B cell (primary cell): ENCODE results near the gene SMTNL2. TPM values are rescaled to one million over a fixed set of nuclear protein-coding genes. Genes with fewer than 3 reads are reported as not detected.

Experiments
- ATAC-seq: fragments of 200-7000 bp; cut with Tn5 transposase; one replicate; pipeline ENCODE4 v1.10.0; 2021; ENCODE audit warnings: low read depth, mild to moderate bottlenecking, moderate number of reproducible peaks, moderate library complexity
- CTCF ChIA-PET: fragments of 350-600 bp; sonication (Branson Sonifier 250); formaldehyde crosslinking; loops from one replicate; lab custom pipeline; 2021; ENCODE audit warnings: antibody characterized with exemption, inconsistent platforms; lab: Charles Lee
- POLR2A ChIA-PET: fragments of 350-600 bp; sonication (Branson Sonifier 250); formaldehyde crosslinking; loops from one replicate; lab custom pipeline; 2021; ENCODE audit warnings: antibody characterized with exemption; lab: Charles Lee
- DNase-seq: peaks from one replicate; pipeline ENCODE4 v3.0.0; 2013
- H2AFZ ChIP-seq: 2 replicates; pipeline ENCODE4 v1.6.1; 2012; ENCODE audit warnings: mild to moderate bottlenecking, low read depth, low read length; ENCODE audit not compliant: insufficient read depth, poor library complexity, severe bottlenecking
- H3K27ac ChIP-seq, 2 donors: 1 replicate in 1 of 2; 2 replicates in 1 of 2; pipeline ENCODE4 v1.5.1; 2012 to 2013; ENCODE audit warnings: low read length in 2 of 2, mild to moderate bottlenecking in 2 of 2, moderate library complexity in 1 of 2
- H3K27me3 ChIP-seq, 4 experiments: fragments of 200-600 bp in 1 of 4; sonication (generic) in 1 of 4; replicated peaks in 1 of 4; 1 replicate in 2 of 4; 2 replicates in 2 of 4; pipeline versions ENCODE4 v1.6.1 to v1.7.0; 2013 to 2016; ENCODE audit warnings: low read length in 3 of 4, mild to moderate bottlenecking in 2 of 4, mixed read lengths in 1 of 4, moderate library complexity in 1 of 4; ENCODE audit not compliant: insufficient read depth in 4 of 4, control insufficient read depth in 3 of 4; ENCODE audit errors: control extremely low read depth in 1 of 4
- H3K36me3 ChIP-seq, 2 experiments: replicated peaks in 1 of 2; 1 replicate in 1 of 2; 2 replicates in 1 of 2; pipeline versions ENCODE4 v1.6.1 to v1.7.1; 2013; ENCODE audit warnings: low read length in 1 of 2; ENCODE audit not compliant: insufficient read depth in 2 of 2, control insufficient read depth in 1 of 2; ENCODE audit errors: control extremely low read depth in 1 of 2, extremely low read depth in 1 of 2
- H3K4me1 ChIP-seq, 2 donors: fragments of 200-600 bp in 1 of 2; sonication (generic) in 1 of 2; 1 replicate in 1 of 2; 2 replicates in 1 of 2; pipeline versions ENCODE4 v1.5.1 to v1.6.1; 2013 to 2017; ENCODE audit warnings: low read length in 2 of 2; ENCODE audit not compliant: control insufficient read depth in 2 of 2, insufficient read depth in 2 of 2
- H3K4me2 ChIP-seq: replicated peaks from 2 replicates; pipeline ENCODE3; 2012; ENCODE audit warnings: mild to moderate bottlenecking, low read depth, low read length; ENCODE audit not compliant: poor library complexity, severe bottlenecking
- H3K4me3 ChIP-seq, 5 experiments: fragments of 200-600 bp in 1 of 5; sonication (generic) in 1 of 5; 1 replicate in 3 of 5; 2 replicates in 2 of 5; pipeline versions ENCODE4 v1.5.1 to v1.7.0; 2011 to 2016; ENCODE audit warnings: low read length in 4 of 5, mild to moderate bottlenecking in 4 of 5, low read depth in 2 of 5, control low read depth in 1 of 5, moderate library complexity in 1 of 5; ENCODE audit not compliant: insufficient read depth in 1 of 5; ENCODE audit errors: control extremely low read depth in 1 of 5, extremely low read depth in 1 of 5
- H3K79me2 ChIP-seq: fragments of 200-600 bp; sonication (generic); one replicate; pipeline ENCODE4 v1.6.0; 2016; ENCODE audit warnings: low read length; ENCODE audit not compliant: control insufficient read depth, insufficient read depth
- H3K9ac ChIP-seq: fragments of 200-600 bp; sonication (generic); 2 replicates; pipeline ENCODE4 v1.6.1; 2017; ENCODE audit warnings: mild to moderate bottlenecking, low read length, moderate library complexity
- H3K9me3 ChIP-seq, 3 donors: one replicate each; pipeline versions ENCODE4 v1.6.1 to v1.7.1; 2013; ENCODE audit warnings: low read length in 2 of 3; ENCODE audit not compliant: control insufficient read depth in 2 of 3, insufficient read depth in 1 of 3; ENCODE audit errors: control extremely low read depth in 1 of 3
- H4K20me1 ChIP-seq: 2 replicates; pipeline ENCODE4 v1.6.0; 2012; ENCODE audit warnings: mild to moderate bottlenecking, low read length; ENCODE audit not compliant: insufficient read depth, control insufficient read depth, poor library complexity, severe bottlenecking
- H3K27ac Mint-ChIP-seq: one replicate; pipeline ENCODE4 v1.8.0; 2021; ENCODE audit warnings: mixed read lengths
- H3K27me3 Mint-ChIP-seq: one replicate; pipeline ENCODE4 v1.8.0; 2021; ENCODE audit warnings: mixed read lengths
- H3K4me1 Mint-ChIP-seq: one replicate; pipeline ENCODE4 v1.8.0; 2021; ENCODE audit warnings: mixed read lengths
- H3K4me3 Mint-ChIP-seq: one replicate; pipeline ENCODE4 v1.8.0; 2021; ENCODE audit warnings: mixed read lengths
- H3K9me3 Mint-ChIP-seq: one replicate; pipeline ENCODE4 v1.8.0; 2022; ENCODE audit warnings: mixed read lengths; ENCODE audit not compliant: insufficient read depth
- EZH2 ChIP-seq: IDR thresholded peaks from 2 replicates; pipeline ENCODE4 v1.6.1; 2012; ENCODE audit warnings: borderline replicate concordance, low read depth, mild to moderate bottlenecking, moderate library complexity, low read length; ENCODE audit not compliant: insufficient read depth, poor library complexity, severe bottlenecking
- WGBS: methylation state at CpG from one replicate; pipeline ENCODE4 v1.1.5; 2013; ENCODE audit warnings: missing lambda C conversion rate; ENCODE audit not compliant: insufficient coverage; 5-methylcytosine and 5-hydroxymethylcytosine counted together
- intact Hi-C: fragments of 100-400 bp; cut with micrococcal nuclease; formaldehyde crosslinking; loops from one replicate; pipeline ENCODE4 v1.10.0; 2022
- polyA plus RNA-seq: library from polyadenylated mRNA; depleted of rRNA; stranded (reverse); fragments of >200 nt; gene quantifications from 2 replicates; pipeline ENCODE4 v1.2.3, GENCODE V29; 2012
- total RNA-seq, 2 donors: library from RNA; stranded (reverse); fragments of 120-200 nt in 1 of 2; gene quantifications; 1 replicate in 1 of 2; 2 replicates in 1 of 2; pipeline versions ENCODE4 v1.2.3 to v1.2.4, GENCODE V29; 2013 to 2022
- TF ChIP-seq, protein P1 (sequence below): fragments of 200-600 bp; IDR thresholded peaks from one replicate; pipeline ENCODE4 v1.8.0; 2022; ENCODE audit warnings: antibody characterized with exemption, mild to moderate bottlenecking

SMTNL2 gene
- total and polyA plus RNA-seq, 2 donors (not counting 1 experiment from before 2014, with no cell fraction given): not detected

DNA sequence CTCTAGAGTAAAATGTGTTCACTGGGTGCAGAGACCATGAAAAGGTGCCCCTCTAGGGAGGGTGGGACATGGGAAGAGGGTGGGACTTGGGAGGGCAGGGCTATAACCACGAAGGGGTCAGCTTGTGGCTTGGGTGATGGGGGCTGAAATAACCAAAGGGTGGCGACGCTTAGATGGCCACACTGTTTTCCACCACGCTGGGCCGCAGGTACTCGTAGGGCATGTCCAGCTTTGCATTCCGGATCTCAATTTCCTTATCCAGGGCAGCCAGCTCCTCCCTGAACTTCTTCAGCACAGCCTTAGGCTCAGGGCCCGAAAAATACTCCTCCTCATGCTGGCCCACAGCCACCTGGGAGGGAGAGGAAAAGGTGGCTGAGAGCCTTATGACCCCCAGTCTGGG lies 47.1 kb downstream of the SMTNL2 start:
- intact Hi-C loops: no loop called here
- WGBS: 82% methylated on average over 8 of the region's 8 CpGs

DNA sequence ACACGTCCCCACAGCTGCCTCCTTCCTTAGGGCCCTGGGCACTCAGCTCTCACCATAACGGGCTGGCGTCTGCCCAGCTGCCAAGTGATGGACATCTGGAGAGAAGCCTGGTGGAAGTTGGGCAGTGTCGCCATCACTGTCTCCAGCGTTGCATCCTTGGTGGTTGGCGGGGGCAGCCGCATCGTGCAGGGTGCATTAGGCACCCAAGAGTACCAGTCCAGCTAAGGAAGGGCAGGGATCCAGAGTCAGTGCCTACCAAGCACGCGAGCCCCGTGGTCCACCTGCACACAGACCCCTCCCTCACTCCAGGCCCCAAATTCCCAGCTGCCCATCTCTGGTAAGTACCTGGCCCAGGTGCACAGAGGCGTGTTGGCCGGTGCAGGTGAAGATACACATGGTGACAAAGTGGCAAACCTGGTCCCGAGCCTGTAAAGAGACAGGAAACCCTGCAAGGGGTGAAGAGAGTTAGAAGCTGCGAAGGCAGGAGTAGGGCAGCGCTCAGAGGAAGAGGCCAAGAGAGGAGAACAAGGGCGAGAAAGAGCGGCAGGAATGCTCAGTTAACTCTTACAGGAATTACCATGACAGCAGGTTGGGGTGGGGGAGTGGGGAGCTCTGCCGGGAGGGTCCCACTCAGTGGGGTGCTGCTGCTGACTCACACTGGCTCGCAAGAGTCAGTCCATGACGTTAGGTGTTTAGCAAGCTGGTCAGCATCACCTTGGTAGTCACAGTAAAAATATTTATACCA lies 47.7 kb downstream of the SMTNL2 start:
- H4K20me1 ChIP-seq: no peaks in the 10 kb centered on the region
- CTCF ChIA-PET: no interaction called here
- Mint-ChIP-seq H3K9me3 (no peaks in the 10 kb centered on the region), H3K27me3 (no peaks in the 10 kb centered on the region), H3K4me1 (peaks cover 25% of the 10 kb centered on the region), H3K4me3 (no peak overlapping the region), H3K27ac (no peak overlapping the region)
- no peak for DNase-seq
- no peak overlapping the region for H2AFZ ChIP-seq
- H3K36me3 ChIP-seq: no peaks in the 10 kb centered on the region
- H3K4me2 ChIP-seq: no peak overlapping the region
- peaks cover 0 to under 1% (median 0%) of the 10 kb centered on the region in 4 experiments for H3K27me3 ChIP-seq
- H3K79me2 ChIP-seq: no peaks in the 10 kb centered on the region
- intact Hi-C loops: no loop called here
- peaks cover 0 to 5% (median 0%) of the 10 kb centered on the region in 3 donors for H3K9me3 ChIP-seq
- no peak for TF ChIP-seq EZH2
- TF ChIP-seq, protein P1, sequence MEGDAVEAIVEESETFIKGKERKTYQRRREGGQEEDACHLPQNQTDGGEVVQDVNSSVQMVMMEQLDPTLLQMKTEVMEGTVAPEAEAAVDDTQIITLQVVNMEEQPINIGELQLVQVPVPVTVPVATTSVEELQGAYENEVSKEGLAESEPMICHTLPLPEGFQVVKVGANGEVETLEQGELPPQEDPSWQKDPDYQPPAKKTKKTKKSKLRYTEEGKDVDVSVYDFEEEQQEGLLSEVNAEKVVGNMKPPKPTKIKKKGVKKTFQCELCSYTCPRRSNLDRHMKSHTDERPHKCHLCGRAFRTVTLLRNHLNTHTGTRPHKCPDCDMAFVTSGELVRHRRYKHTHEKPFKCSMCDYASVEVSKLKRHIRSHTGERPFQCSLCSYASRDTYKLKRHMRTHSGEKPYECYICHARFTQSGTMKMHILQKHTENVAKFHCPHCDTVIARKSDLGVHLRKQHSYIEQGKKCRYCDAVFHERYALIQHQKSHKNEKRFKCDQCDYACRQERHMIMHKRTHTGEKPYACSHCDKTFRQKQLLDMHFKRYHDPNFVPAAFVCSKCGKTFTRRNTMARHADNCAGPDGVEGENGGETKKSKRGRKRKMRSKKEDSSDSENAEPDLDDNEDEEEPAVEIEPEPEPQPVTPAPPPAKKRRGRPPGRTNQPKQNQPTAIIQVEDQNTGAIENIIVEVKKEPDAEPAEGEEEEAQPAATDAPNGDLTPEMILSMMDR: no peak
- POLR2A ChIA-PET: no interaction called here
- H3K27ac ChIP-seq: no peak overlapping the region
- 91% methylated on average over 18 of the region's 21 CpGs for WGBS
- no peak for ATAC-seq
- H3K9ac ChIP-seq: no peak overlapping the region
- peaks cover 21 to 22% of the 10 kb centered on the region in 2 donors for H3K4me1 ChIP-seq
- no peak overlapping the region for H3K4me3 ChIP-seq

More for the DNA sequence above, 47.1 kb downstream of the SMTNL2 start:
- no peak overlapping the region for H3K4me2 ChIP-seq
- ChIA-PET POLR2A (no interaction called here), CTCF (no interaction called here)
- H3K36me3 ChIP-seq: no peaks in the 10 kb centered on the region
- peaks cover 20% of the 10 kb centered on the region for H3K4me1 Mint-ChIP-seq
- peaks cover 15 to 17% of the 10 kb centered on the region in 2 donors for H3K4me1 ChIP-seq
- no peak overlapping the region for H3K4me3 Mint-ChIP-seq
- H3K79me2 ChIP-seq: no peaks in the 10 kb centered on the region
- no peak for TF ChIP-seq EZH2
- TF ChIP-seq, protein P1: no peak
- no peaks in the 10 kb centered on the region for H3K27me3 ChIP-seq
- H3K9me3 ChIP-seq: peaks cover 0 to under 1% (median 0%) of the 10 kb centered on the region in 3 donors
- H3K27ac ChIP-seq: no peak overlapping the region
- no peak overlapping the region for H2AFZ ChIP-seq
- no peak for DNase-seq
- no peak for ATAC-seq
- H3K9ac ChIP-seq: no peak overlapping the region
- no peaks in the 10 kb centered on the region for H4K20me1 ChIP-seq
- no peak overlapping the region for H3K27ac Mint-ChIP-seq
- no peaks in the 10 kb centered on the region for H3K9me3 Mint-ChIP-seq
- H3K4me3 ChIP-seq: no peak overlapping the region
- H3K27me3 Mint-ChIP-seq: no peaks in the 10 kb centered on the region
